ENCODE data around the gene LMLN. TPM values are rescaled to one million over a fixed set of nuclear protein-coding genes. Genes with fewer than 3 reads are reported as not detected.

LMLN gene
- total and polyA plus RNA-seq, 2 donors (not counting 1 experiment from before 2014, with no cell fraction given): 6.6 to 7.1 TPM

GRCh38 chr3:197949191-197949777 is 10.7 kb upstream of the LMLN start:
- Histone ChIP-seq H3K4me2 (ENCODE audit: extremely low read depth, insufficient read depth, low read length) (peak overlapping the region; percentile 89), H3K4me3 (replicated peaks in 1 of 4; ENCODE audit: control extremely low read depth in 1 of 4, insufficient read depth in 1 of 4, low read depth in 3 of 4, low read length in 4 of 4) (peak overlapping the region; percentile 80 to 100 (median 92)), H3K4me1 (ENCODE audit: control insufficient read depth, extremely low read depth, insufficient read depth, low read length) (peaks cover 5% of the 10 kb centered on the region), H3K27ac (ENCODE audit: insufficient read depth, low read length) (peak overlapping the region; percentile 99), H3K9ac (ENCODE audit: insufficient read depth, low read length) (peak overlapping the region; percentile 72), H3K27me3 (ENCODE audit: control insufficient read depth, insufficient read depth, low read length) (no peaks in the 10 kb centered on the region), H3K79me2 (ENCODE audit: control insufficient read depth, insufficient read depth, low read length) (peaks cover 41% of the 10 kb centered on the region), H3K9me3 (ENCODE audit: control insufficient read depth, insufficient read depth, low read depth, low read length) (no peaks in the 10 kb centered on the region), H4K20me1 (ENCODE audit: control insufficient read depth, extremely low read depth, insufficient read depth, low read length) (no peaks in the 10 kb centered on the region), H3K36me3 (ENCODE audit: control insufficient read depth, insufficient read depth, low read length) (peaks cover 14% of the 10 kb centered on the region), H2AFZ (ENCODE audit: low read length) (peak overlapping the region; percentile 88)
- no peak for TF ChIP-seq EZH2 (IDR thresholded peaks at IDR 0.05; ENCODE audit: low read length, missing control alignments)
- TF ChIP-seq, protein P1, sequence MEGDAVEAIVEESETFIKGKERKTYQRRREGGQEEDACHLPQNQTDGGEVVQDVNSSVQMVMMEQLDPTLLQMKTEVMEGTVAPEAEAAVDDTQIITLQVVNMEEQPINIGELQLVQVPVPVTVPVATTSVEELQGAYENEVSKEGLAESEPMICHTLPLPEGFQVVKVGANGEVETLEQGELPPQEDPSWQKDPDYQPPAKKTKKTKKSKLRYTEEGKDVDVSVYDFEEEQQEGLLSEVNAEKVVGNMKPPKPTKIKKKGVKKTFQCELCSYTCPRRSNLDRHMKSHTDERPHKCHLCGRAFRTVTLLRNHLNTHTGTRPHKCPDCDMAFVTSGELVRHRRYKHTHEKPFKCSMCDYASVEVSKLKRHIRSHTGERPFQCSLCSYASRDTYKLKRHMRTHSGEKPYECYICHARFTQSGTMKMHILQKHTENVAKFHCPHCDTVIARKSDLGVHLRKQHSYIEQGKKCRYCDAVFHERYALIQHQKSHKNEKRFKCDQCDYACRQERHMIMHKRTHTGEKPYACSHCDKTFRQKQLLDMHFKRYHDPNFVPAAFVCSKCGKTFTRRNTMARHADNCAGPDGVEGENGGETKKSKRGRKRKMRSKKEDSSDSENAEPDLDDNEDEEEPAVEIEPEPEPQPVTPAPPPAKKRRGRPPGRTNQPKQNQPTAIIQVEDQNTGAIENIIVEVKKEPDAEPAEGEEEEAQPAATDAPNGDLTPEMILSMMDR (conservative IDR thresholded peaks at IDR 0.05 in 1 of 2, IDR thresholded peaks at IDR 0.05 in 1 of 2; ENCODE audit: low read depth in 1 of 2, low read length in 2 of 2): no peak
- DNase-seq (ENCODE audit: low read depth in 2 of 2): no peak

GRCh38 chr3:197949778-197950676 is 10.0 kb upstream of the LMLN start, which contains the start of gene RPL35A:
RPL35A (plus strand) TSS chr3:197950190; CDS start chr3:197950968, 778 bp downstream.
- Histone ChIP-seq H3K9ac (ENCODE audit: insufficient read depth, low read length) (peak within 1 kb of the TSS; percentile 93), H4K20me1 (ENCODE audit: control insufficient read depth, extremely low read depth, insufficient read depth, low read length) (no peaks in the 10 kb centered on the region), H3K79me2 (ENCODE audit: control insufficient read depth, insufficient read depth, low read length) (peaks cover 41% of the 10 kb centered on the region), H2AFZ (ENCODE audit: low read length) (peak within 1 kb of the TSS; percentile 88), H3K27me3 (ENCODE audit: control insufficient read depth, insufficient read depth, low read length) (no peaks in the 10 kb centered on the region), H3K4me2 (ENCODE audit: extremely low read depth, insufficient read depth, low read length) (peak within 1 kb of the TSS; percentile 89), H3K4me3 (replicated peaks in 1 of 4; ENCODE audit: control extremely low read depth in 1 of 4, insufficient read depth in 1 of 4, low read depth in 3 of 4, low read length in 4 of 4) (peak within 1 kb of the TSS; percentile 80 to 100 (median 92)), H3K4me1 (ENCODE audit: control insufficient read depth, extremely low read depth, insufficient read depth, low read length) (peaks cover 5% of the 10 kb centered on the region), H3K9me3 (ENCODE audit: control insufficient read depth, insufficient read depth, low read depth, low read length) (no peaks in the 10 kb centered on the region), H3K27ac (ENCODE audit: insufficient read depth, low read length) (peak within 1 kb of the TSS; percentile 99), H3K36me3 (ENCODE audit: control insufficient read depth, insufficient read depth, low read length) (peaks cover 14% of the 10 kb centered on the region)
- peak; percentile 91 to 97 for DNase-seq (ENCODE audit: low read depth in 2 of 2)
- TF ChIP-seq EZH2 (IDR thresholded peaks at IDR 0.05; ENCODE audit: low read length, missing control alignments): no peak

- Histone ChIP-seq H3K9ac (ENCODE audit: insufficient read depth, low read length) (peak overlapping the region; percentile 93), H3K27ac (ENCODE audit: insufficient read depth, low read length) (peak overlapping the region; percentile 99), H2AFZ (ENCODE audit: low read length) (no peak overlapping the region), H3K27me3 (ENCODE audit: control insufficient read depth, insufficient read depth, low read length) (no peaks in the 10 kb centered on the region), H3K36me3 (ENCODE audit: control insufficient read depth, insufficient read depth, low read length) (peaks cover 14% of the 10 kb centered on the region), H3K4me3 (replicated peaks in 1 of 4; ENCODE audit: control extremely low read depth in 1 of 4, insufficient read depth in 1 of 4, low read depth in 3 of 4, low read length in 4 of 4) (peak overlapping the region; percentile 80 to 100 (median 92)), H3K9me3 (ENCODE audit: control insufficient read depth, insufficient read depth, low read depth, low read length) (no peaks in the 10 kb centered on the region), H3K4me2 (ENCODE audit: extremely low read depth, insufficient read depth, low read length) (peak overlapping the region; percentile 86), H3K4me1 (ENCODE audit: control insufficient read depth, extremely low read depth, insufficient read depth, low read length) (peaks cover 5% of the 10 kb centered on the region), H3K79me2 (ENCODE audit: control insufficient read depth, insufficient read depth, low read length) (peaks cover 41% of the 10 kb centered on the region), H4K20me1 (ENCODE audit: control insufficient read depth, extremely low read depth, insufficient read depth, low read length) (no peaks in the 10 kb centered on the region)
- no peak for TF ChIP-seq EZH2 (IDR thresholded peaks at IDR 0.05; ENCODE audit: low read length, missing control alignments)
- TF ChIP-seq, protein P1 (conservative IDR thresholded peaks at IDR 0.05 in 1 of 2, IDR thresholded peaks at IDR 0.05 in 1 of 2; ENCODE audit: low read depth in 1 of 2, low read length in 2 of 2): no peak
- no peak for DNase-seq (ENCODE audit: low read depth in 2 of 2)
These were observed 9.3 kb upstream of the LMLN start for GRCh38 chr3:197950677-197951061.

All from fibroblast of lung (primary cell).